NB4 (cell line): ENCODE data around the gene MAD1L1.

ENCODE experiments used
- POLR2A ChIP-seq: IDR thresholded peaks from 2 replicates; pipeline ENCODE4 v1.6.1; 2011; ENCODE audit warnings: mild to moderate bottlenecking; ENCODE audit not compliant: insufficient read length; ENCODE audit errors: extremely low read depth
- TF ChIP-seq, protein P1 (sequence below): IDR thresholded peaks from one replicate; pipeline ENCODE4 v1.5.1; 2012; ENCODE audit warnings: low read depth, low read length

- TF ChIP-seq, protein P1, sequence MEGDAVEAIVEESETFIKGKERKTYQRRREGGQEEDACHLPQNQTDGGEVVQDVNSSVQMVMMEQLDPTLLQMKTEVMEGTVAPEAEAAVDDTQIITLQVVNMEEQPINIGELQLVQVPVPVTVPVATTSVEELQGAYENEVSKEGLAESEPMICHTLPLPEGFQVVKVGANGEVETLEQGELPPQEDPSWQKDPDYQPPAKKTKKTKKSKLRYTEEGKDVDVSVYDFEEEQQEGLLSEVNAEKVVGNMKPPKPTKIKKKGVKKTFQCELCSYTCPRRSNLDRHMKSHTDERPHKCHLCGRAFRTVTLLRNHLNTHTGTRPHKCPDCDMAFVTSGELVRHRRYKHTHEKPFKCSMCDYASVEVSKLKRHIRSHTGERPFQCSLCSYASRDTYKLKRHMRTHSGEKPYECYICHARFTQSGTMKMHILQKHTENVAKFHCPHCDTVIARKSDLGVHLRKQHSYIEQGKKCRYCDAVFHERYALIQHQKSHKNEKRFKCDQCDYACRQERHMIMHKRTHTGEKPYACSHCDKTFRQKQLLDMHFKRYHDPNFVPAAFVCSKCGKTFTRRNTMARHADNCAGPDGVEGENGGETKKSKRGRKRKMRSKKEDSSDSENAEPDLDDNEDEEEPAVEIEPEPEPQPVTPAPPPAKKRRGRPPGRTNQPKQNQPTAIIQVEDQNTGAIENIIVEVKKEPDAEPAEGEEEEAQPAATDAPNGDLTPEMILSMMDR, result no peak
- no peak for TF ChIP-seq POLR2A
Observed at GRCh38 chr7:2225336-2225735, 7.4 kb downstream of the MAD1L1 start.
